IMR-90 (cell line): ENCODE data around the gene HMGN2. TPM values are rescaled to one million over a fixed set of nuclear protein-coding genes. Genes with fewer than 3 reads are reported as not detected.

Experiments used
- ATAC-seq: fragments of 200-7000 bp; cut with Tn5 transposase; 2 replicates; pipeline ENCODE4 v1.9.1; 2020; ENCODE audit warnings: low read depth, mild to moderate bottlenecking, moderate library complexity
- BruUV-seq: library from RNA; stranded (reverse); fragments of 400-500 nt; replicated peaks from 2 replicates; lab custom pipeline; 2021; lab: Mats Ljungman, UMichigan
- CTCF ChIA-PET: fragments of 300-600 bp; formaldehyde crosslinking; extraction: SDS; loops from one replicate; lab custom pipeline; 2021; ENCODE audit warnings: antibody characterized with exemption; lab: Yijun Ruan, JAX
- POLR2A ChIA-PET: fragments of 300-600 bp; sonication (Branson Sonifier 250); formaldehyde crosslinking; loops from one replicate; lab custom pipeline; 2022; ENCODE audit warnings: antibody characterized with exemption; ENCODE audit not compliant: unreplicated experiment; lab: Charles Lee
- DNase-seq: peaks from one replicate; pipeline ENCODE4 v3.0.0; 2013
- H2AFZ ChIP-seq: replicated peaks from 2 replicates; pipeline ENCODE3; 2013; ENCODE audit warnings: low read length, mild to moderate bottlenecking; ENCODE audit not compliant: poor library complexity
- H2AK5ac ChIP-seq: 2 replicates; pipeline ENCODE4 v1.6.1; 2013; ENCODE audit warnings: low read depth, low read length, inconsistent platforms
- H2AK9ac ChIP-seq: replicated peaks from 2 replicates; pipeline ENCODE3; 2013; ENCODE audit warnings: mild to moderate bottlenecking, low read depth, low read length, moderate library complexity; ENCODE audit not compliant: poor library complexity
- H2BK120ac ChIP-seq: 2 replicates; pipeline ENCODE4 v1.6.1; 2013; ENCODE audit warnings: low read depth, low read length, inconsistent platforms
- H2BK15ac ChIP-seq: 3 replicates; pipeline ENCODE4 v1.6.1; 2013; ENCODE audit warnings: low read depth, low read length, inconsistent platforms
- H2BK20ac ChIP-seq: 2 replicates; pipeline ENCODE4 v1.6.1; 2013; ENCODE audit warnings: low read depth, mild to moderate bottlenecking, inconsistent platforms, low read length, moderate library complexity
- H2BK5ac ChIP-seq: 2 replicates; pipeline ENCODE4 v1.6.1; 2013; ENCODE audit warnings: mild to moderate bottlenecking, low read depth, low read length, inconsistent platforms; ENCODE audit not compliant: poor library complexity, severe bottlenecking
- H3K14ac ChIP-seq: replicated peaks from 2 replicates; pipeline ENCODE4 v1.6.1; 2013; ENCODE audit warnings: low read depth, low read length, inconsistent platforms
- H3K18ac ChIP-seq: 2 replicates; pipeline ENCODE4 v1.6.1; 2013; ENCODE audit warnings: low read depth, low read length, control low read depth
- H3K23ac ChIP-seq: 2 replicates; pipeline ENCODE4 v1.6.1; 2013; ENCODE audit warnings: low read depth, low read length, inconsistent platforms
- H3K27ac ChIP-seq: 2 replicates; pipeline ENCODE4 v1.5.1; 2013; ENCODE audit warnings: mild to moderate bottlenecking, control low read depth, low read length; ENCODE audit not compliant: insufficient read depth
- H3K27me3 ChIP-seq: 2 replicates; pipeline ENCODE4 v1.6.1; 2013; ENCODE audit warnings: low read length; ENCODE audit not compliant: control insufficient read depth, insufficient read depth
- H3K36me3 ChIP-seq: 2 replicates; pipeline ENCODE4 v1.6.1; 2013; ENCODE audit warnings: low read length, mixed read lengths; ENCODE audit not compliant: control insufficient read depth, insufficient read depth
- H3K4ac ChIP-seq: 2 replicates; pipeline ENCODE4 v1.6.1; 2013; ENCODE audit warnings: low read depth, low read length, inconsistent platforms
- H3K4me1 ChIP-seq: 2 replicates; pipeline ENCODE4 v1.6.1; 2013; ENCODE audit warnings: low read length, mixed read lengths; ENCODE audit not compliant: control insufficient read depth, insufficient read depth
- H3K4me2 ChIP-seq: 2 replicates; pipeline ENCODE4 v1.6.1; 2013; ENCODE audit warnings: low read depth, mild to moderate bottlenecking, control low read depth, low read length, moderate library complexity
- H3K4me3 ChIP-seq: 2 replicates; pipeline ENCODE4 v1.5.1; 2013; ENCODE audit warnings: low read depth, mild to moderate bottlenecking, control low read depth, low read length, moderate library complexity; ENCODE audit not compliant: insufficient read depth
- H3K56ac ChIP-seq: 2 replicates; pipeline ENCODE4 v1.6.1; 2013; ENCODE audit warnings: low read length, inconsistent platforms; ENCODE audit not compliant: insufficient read depth; ENCODE audit errors: extremely low read depth
- H3K79me1 ChIP-seq, 2 experiments: 2 replicates each; pipeline ENCODE4 v1.6.1; 2013; ENCODE audit warnings: low read length in 2 of 2, inconsistent platforms in 1 of 2, low read depth in 1 of 2
- H3K9ac ChIP-seq: 2 replicates; pipeline ENCODE4 v1.6.1; 2013; ENCODE audit warnings: low read depth, low read length, control low read depth
- H3K9me1 ChIP-seq: 2 replicates; pipeline ENCODE4 v1.6.1; 2013; ENCODE audit warnings: low read length, inconsistent platforms; ENCODE audit not compliant: insufficient read depth
- H3K9me3 ChIP-seq: 2 replicates; pipeline ENCODE4 v1.6.1; 2013; ENCODE audit warnings: low read length; ENCODE audit not compliant: control insufficient read depth, insufficient read depth
- H4K20me1 ChIP-seq: 2 replicates; pipeline ENCODE4 v1.6.1; 2013; ENCODE audit warnings: low read length, inconsistent platforms; ENCODE audit not compliant: insufficient read depth
- H4K5ac ChIP-seq: 2 replicates; pipeline ENCODE4 v1.6.1; 2013; ENCODE audit warnings: mild to moderate bottlenecking, low read depth, low read length, control low read depth
- H4K8ac ChIP-seq, 2 experiments: 2 replicates each; pipeline ENCODE4 v1.6.1; 2013; ENCODE audit warnings: low read depth in 2 of 2, low read length in 2 of 2, control low read depth in 1 of 2, inconsistent platforms in 1 of 2
- H4K91ac ChIP-seq: 2 replicates; pipeline ENCODE4 v1.6.1; 2013; ENCODE audit warnings: low read depth, low read length, inconsistent platforms; ENCODE audit not compliant: insufficient read depth
- BHLHE40 ChIP-seq: fragments of 150-350 bp; IDR thresholded peaks from 2 replicates; pipeline ENCODE4 v1.6.1; 2016; ENCODE audit warnings: mild to moderate bottlenecking, low read depth, low read length
- CEBPB ChIP-seq: IDR thresholded peaks from 2 replicates; pipeline ENCODE4 v1.6.1; 2012; ENCODE audit warnings: low read depth, low read length, improper control_type of control experiment
- MAFK ChIP-seq: IDR thresholded peaks from 2 replicates; pipeline ENCODE4 v1.6.1; 2012; ENCODE audit warnings: low read depth, low read length, improper control_type of control experiment
- MAZ ChIP-seq: IDR thresholded peaks from 2 replicates; pipeline ENCODE4 v1.6.1; 2012; ENCODE audit warnings: low read depth, mild to moderate bottlenecking, low read length, improper control_type of control experiment, moderate library complexity, borderline replicate concordance
- NFE2L2 ChIP-seq: fragments of 150-350 bp; IDR thresholded peaks from 2 replicates; pipeline ENCODE4 v1.6.1; 2016; ENCODE audit warnings: low read depth, mild to moderate bottlenecking, low read length
- RAD21 ChIP-seq: IDR thresholded peaks from 2 replicates; pipeline ENCODE4 v1.6.1; 2012; ENCODE audit warnings: low read length, improper control_type of control experiment
- RCOR1 ChIP-seq: IDR thresholded peaks from 2 replicates; pipeline ENCODE4 v1.6.1; 2012; ENCODE audit warnings: mild to moderate bottlenecking, low read length, improper control_type of control experiment; ENCODE audit not compliant: insufficient replicate concordance
- RFX5 ChIP-seq: IDR thresholded peaks from 2 replicates; pipeline ENCODE4 v1.8.0; 2012; ENCODE audit warnings: low read depth, mild to moderate bottlenecking, low read length, moderate library complexity
- SMC3 ChIP-seq: fragments of 150-350 bp; IDR thresholded peaks from 2 replicates; pipeline ENCODE4 v1.6.1; 2016; ENCODE audit warnings: low read depth, mild to moderate bottlenecking, antibody characterized with exemption, low read length, moderate library complexity
- WGBS, 2 experiments: methylation state at CpG; one replicate each; pipeline versions ENCODE4 v1.1.5 to v1.1.7; 2013; ENCODE audit warnings: missing lambda C conversion rate in 2 of 2; ENCODE audit not compliant: insufficient read length in 1 of 2; ENCODE audit errors: extremely low coverage in 2 of 2; 5-methylcytosine and 5-hydroxymethylcytosine counted together
- dilution Hi-C: fragments of 300-500 bp; cut with HindIII; formaldehyde crosslinking; loops from one replicate; pipeline ENCODE4 v1.14.3; 2018; ENCODE audit warnings: low sequenced_read_pairs; ENCODE audit not compliant: unreplicated experiment
- in situ Hi-C: fragments of 300-500 bp; cut with MboI; formaldehyde crosslinking; loops from 3 replicates; pipeline ENCODE4 v1.14.3; 2019; ENCODE audit warnings: low sequenced_read_pairs, inconsistent platforms, mixed read lengths
- intact Hi-C: fragments of 100-400 bp; cut with micrococcal nuclease; formaldehyde crosslinking; loops from 2 replicates; pipeline ENCODE4 v1.10.0; 2022
- polyA plus RNA-seq, 3 experiments: library from polyadenylated mRNA; depleted of rRNA; stranded (reverse); fragments of >200 nt; gene quantifications; 2 replicates each; pipeline ENCODE4 v1.2.3, GENCODE V29; 2012; ENCODE audit warnings: low replicate concordance in 1 of 3
- total RNA-seq: library from RNA; depleted of rRNA; stranded (reverse); fragments of >200 nt; gene quantifications from 2 replicates; pipeline ENCODE4 v1.2.3, GENCODE V29; 2012

HMGN2 gene
- total and polyA plus RNA-seq, 2 of the 4 experiments (the other 2 are of a cell fraction): 367 to 505 TPM

DNA sequence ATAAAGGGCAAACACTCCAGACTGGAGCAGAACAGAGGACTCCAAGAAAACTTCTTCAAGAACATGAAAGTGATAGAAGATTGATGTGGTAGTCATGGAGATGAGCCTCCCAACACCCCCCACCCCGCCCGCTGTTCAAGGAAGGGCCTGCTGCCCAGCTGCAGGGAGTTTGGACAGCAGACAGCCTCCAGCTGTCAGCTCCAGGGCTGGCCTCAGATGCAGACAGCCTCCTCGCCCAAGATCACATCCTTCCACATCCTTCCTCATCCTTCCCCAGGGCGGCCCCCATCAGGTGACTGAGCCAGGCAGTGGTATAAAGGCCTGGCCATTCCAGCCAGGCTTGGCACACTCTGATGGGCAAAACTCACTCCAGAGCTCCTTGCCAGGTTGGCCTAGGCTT is 24.6 kb downstream of the HMGN2 start:
- CTCF ChIA-PET: interaction anchor here (1.1 kb wide), 1 partner anchor 41 kb away, joined by 3 read pairs; no protein-coding TSS in a partner anchor
- H3K9ac ChIP-seq: no peak overlapping the region
- no peak overlapping the region for H3K56ac ChIP-seq
- H2BK20ac ChIP-seq: no peak overlapping the region
- H2AK5ac ChIP-seq: no peak overlapping the region
- no peak overlapping the region for H2BK15ac ChIP-seq
- peaks cover 5% of the 10 kb centered on the region for H3K4me1 ChIP-seq
- intact Hi-C loops (no loop called here), dilution Hi-C loops (no loop called here), in situ Hi-C loops (no loop called here)
- peaks cover 5% of the 10 kb centered on the region; the same call in 1 of the 2 replicates for H3K27me3 ChIP-seq
- H4K5ac ChIP-seq: no peak overlapping the region
- TF ChIP-seq RCOR1 (no peak), RFX5 (no peak), CEBPB (no peak), MAZ (no peak), MAFK (no peak), RAD21 (no peak), SMC3 (no peak), BHLHE40 (no peak), NFE2L2 (no peak)
- no peak overlapping the region for H2BK5ac ChIP-seq
- ATAC-seq (no peak), DNase-seq (peak; percentile 33)
- H3K4me3 ChIP-seq: no peak overlapping the region
- no TSS peak for BruUV-seq
- H3K9me3 ChIP-seq: no peaks in the 10 kb centered on the region
- no peak overlapping the region for H3K27ac ChIP-seq
- H3K9me1 ChIP-seq: no peaks in the 10 kb centered on the region
- no peak overlapping the region for H4K91ac ChIP-seq
- POLR2A ChIA-PET: no interaction called here
- no peak overlapping the region for H3K23ac ChIP-seq
- H3K4me2 ChIP-seq: no peak overlapping the region
- no peaks in the 10 kb centered on the region for H3K36me3 ChIP-seq
- no peak overlapping the region for H2AK9ac ChIP-seq
- no CpG with 5 or more reads among the region's 4 CpGs for WGBS, 2 experiments
- H2BK120ac ChIP-seq: no peak overlapping the region
- H3K14ac ChIP-seq: no peak overlapping the region
- peak overlapping the region; percentile 39 for H2AFZ ChIP-seq
- H4K20me1 ChIP-seq: peaks cover 4% of the 10 kb centered on the region; the same call in 1 of the 2 replicates
- H3K4ac ChIP-seq: no peak overlapping the region
- H3K79me1 ChIP-seq: peaks cover 5 to 12% of the 10 kb centered on the region in 2 experiments; a peak in 3 of 4 replicates
- no peak overlapping the region for H3K18ac ChIP-seq
- no peak overlapping the region for H4K8ac ChIP-seq
